K562 (cell line): ENCODE measurements around the gene PACSIN1. TPM values are rescaled to one million over a fixed set of nuclear protein-coding genes. Genes with fewer than 3 reads are reported as not detected.

ENCODE experiments used
- CEBPB ChIP-seq: fragments of 450-650 bp; IDR thresholded peaks from 2 replicates; pipeline ENCODE4 v1.6.1; 2016; ENCODE audit warnings: missing genetic modification characterization, missing compliant biosample characterization
- ETV5 ChIP-seq: sonication (generic); formaldehyde crosslinking; IDR thresholded peaks from 2 replicates; pipeline ENCODE4 v1.4.0; 2020; ENCODE audit warnings: low read depth, mild to moderate bottlenecking, missing genetic modification reagents
- GATAD2A ChIP-seq: fragments of 450-650 bp; IDR thresholded peaks from 2 replicates; pipeline ENCODE4 v1.6.1; 2017
- HDGF ChIP-seq: fragments of 450-650 bp; IDR thresholded peaks from 2 replicates; pipeline ENCODE4 v1.6.1; 2016
- MYC ChIP-seq, 2 experiments: fragments of 250-450 bp in 1 of 2; sonication (Bioruptor Pico) in 1 of 2; IDR thresholded peaks; 2 replicates each; pipeline versions ENCODE4 v1.5.1 to v1.6.1; 2012 to 2021; ENCODE audit warnings: low read depth in 2 of 2, borderline replicate concordance in 1 of 2, improper control_type of control experiment in 1 of 2, low read length in 1 of 2, mild to moderate bottlenecking in 1 of 2, moderate library complexity in 1 of 2
- NBN ChIP-seq: fragments of 450-650 bp; IDR thresholded peaks from 2 replicates; pipeline ENCODE4 v1.6.1; 2016; ENCODE audit warnings: low read depth, mild to moderate bottlenecking
- NFE2 ChIP-seq: IDR thresholded peaks from 2 replicates; pipeline ENCODE4 v1.6.1; 2014; ENCODE audit warnings: antibody characterized with exemption, low read depth
- POLR2H ChIP-seq: IDR thresholded peaks from 2 replicates; pipeline ENCODE4 v1.6.1; 2016; ENCODE audit warnings: missing genetic modification characterization, low read depth, mild to moderate bottlenecking, control low read depth, missing compliant biosample characterization, moderate library complexity
- RBM22 ChIP-seq: fragments of 200-400 bp; formaldehyde crosslinking; IDR thresholded peaks from 2 replicates; pipeline ENCODE4 v1.6.1; 2018; ENCODE audit warnings: low read length, low read depth; ENCODE audit not compliant: poor library complexity, severe bottlenecking
- RFX7 ChIP-seq: fragments of 250-450 bp; sonication (Bioruptor Pico); IDR thresholded peaks from 2 replicates; pipeline ENCODE4 v1.5.1; 2021; ENCODE audit warnings: mild to moderate bottlenecking
- SIX5 ChIP-seq, 2 experiments: IDR thresholded peaks; 2 replicates each; pipeline ENCODE4 v1.6.1; 2011; ENCODE audit warnings: low read length in 2 of 2, borderline replicate concordance in 1 of 2, low read depth in 1 of 2, mild to moderate bottlenecking in 1 of 2, moderate library complexity in 1 of 2; ENCODE audit not compliant: insufficient read depth in 1 of 2
- SMARCA4 ChIP-seq: fragments of 450-650 bp; IDR thresholded peaks from 2 replicates; pipeline ENCODE4 v1.6.1; 2016
- SMARCC2 ChIP-seq: fragments of 450-650 bp; IDR thresholded peaks from 2 replicates; pipeline ENCODE4 v1.6.1; 2017; ENCODE audit warnings: antibody characterized with exemption, moderate library complexity, mild to moderate bottlenecking, low read depth
- ZNF121 ChIP-seq: sonication (generic); formaldehyde crosslinking; conservative IDR thresholded peaks from 2 replicates; pipeline ENCODE4 v1.8.0; 2022; ENCODE audit warnings: missing genetic modification reagents
- ZNF134 ChIP-seq: fragments of 250-450 bp; sonication (Bioruptor Pico); conservative IDR thresholded peaks from 2 replicates; pipeline ENCODE4 v1.4.0; 2020
- ZNF586 ChIP-seq: fragments of 450-650 bp; formaldehyde crosslinking; conservative IDR thresholded peaks from 2 replicates; pipeline ENCODE4 v1.4.0; 2020; ENCODE audit warnings: mild to moderate bottlenecking, moderate library complexity
- ZNF77 ChIP-seq: fragments of 250-450 bp; sonication (Bioruptor Pico); IDR thresholded peaks from 2 replicates; pipeline ENCODE4 v1.5.0; 2020
- ZNF79 ChIP-seq: fragments of 250-450 bp; sonication (Bioruptor Pico); IDR thresholded peaks from 2 replicates; pipeline ENCODE4 v1.4.0; 2020; ENCODE audit warnings: low read depth, mild to moderate bottlenecking, moderate library complexity
- ZSCAN29 ChIP-seq: fragments of 450-650 bp; IDR thresholded peaks from 2 replicates; pipeline ENCODE4 v1.6.1; 2017
- polyA plus RNA-seq, 8 experiments: library from polyadenylated mRNA; depleted of rRNA in 4 of 8; stranded (reverse) in 5 of 8; unstranded in 3 of 8; fragments of >200 nt; fragmentation: Nextera tagmentation in 2 of 8; fragmentation: Illumina TruSeq in 1 of 8; extraction: Ambion mirVana in 2 of 8; extraction: Trizol in 1 of 8; gene quantifications; 2 replicates each; pipeline versions ENCODE4 v1.2.1 to v1.2.3, GENCODE V29; 2011 to 2014; ENCODE audit warnings: inconsistent platforms in 1 of 8, missing spikeins in 1 of 8
- total RNA-seq, 7 experiments: library from RNA; depleted of rRNA in 6 of 7; stranded (reverse); fragments of >200 nt in 6 of 7; fragmentation: Illumina TruSeq in 2 of 7; extraction: Trizol in 2 of 7; gene quantifications; 2 replicates each; pipeline versions ENCODE4 v1.2.1 to v1.2.3, GENCODE V29; 2011 to 2021; ENCODE audit warnings: low replicate concordance in 1 of 7
- TF ChIP-seq, protein P1 (sequence below), 3 experiments: fragments of 200-800 bp in 1 of 3; sonication (Bioruptor generic) in 1 of 3; sonication (generic) in 1 of 3; formaldehyde crosslinking in 1 of 3; IDR thresholded peaks; 2 replicates each; pipeline versions ENCODE4 v1.6.1 to v1.8.0; 2016 to 2022; ENCODE audit warnings: mild to moderate bottlenecking in 2 of 3, missing compliant biosample characterization in 2 of 3, missing genetic modification characterization in 2 of 3, missing genetic modification reagents in 1 of 3
- TF ChIP-seq, protein P2 (sequence below): fragments of 450-650 bp; IDR thresholded peaks from 2 replicates; pipeline ENCODE4 v1.6.1; 2017; ENCODE audit warnings: antibody characterized with exemption, mild to moderate bottlenecking
- TF ChIP-seq, protein P3 (sequence below): sonication (generic); IDR thresholded peaks from 2 replicates; pipeline ENCODE4 v1.6.1; 2016

The PACSIN1 gene
- total and polyA plus RNA-seq, 9 of the 15 experiments (the other 6 are each of a cell fraction or from before 2014, with no cell fraction given): 0.01 to 1.7 (median 0.45) TPM

DNA sequence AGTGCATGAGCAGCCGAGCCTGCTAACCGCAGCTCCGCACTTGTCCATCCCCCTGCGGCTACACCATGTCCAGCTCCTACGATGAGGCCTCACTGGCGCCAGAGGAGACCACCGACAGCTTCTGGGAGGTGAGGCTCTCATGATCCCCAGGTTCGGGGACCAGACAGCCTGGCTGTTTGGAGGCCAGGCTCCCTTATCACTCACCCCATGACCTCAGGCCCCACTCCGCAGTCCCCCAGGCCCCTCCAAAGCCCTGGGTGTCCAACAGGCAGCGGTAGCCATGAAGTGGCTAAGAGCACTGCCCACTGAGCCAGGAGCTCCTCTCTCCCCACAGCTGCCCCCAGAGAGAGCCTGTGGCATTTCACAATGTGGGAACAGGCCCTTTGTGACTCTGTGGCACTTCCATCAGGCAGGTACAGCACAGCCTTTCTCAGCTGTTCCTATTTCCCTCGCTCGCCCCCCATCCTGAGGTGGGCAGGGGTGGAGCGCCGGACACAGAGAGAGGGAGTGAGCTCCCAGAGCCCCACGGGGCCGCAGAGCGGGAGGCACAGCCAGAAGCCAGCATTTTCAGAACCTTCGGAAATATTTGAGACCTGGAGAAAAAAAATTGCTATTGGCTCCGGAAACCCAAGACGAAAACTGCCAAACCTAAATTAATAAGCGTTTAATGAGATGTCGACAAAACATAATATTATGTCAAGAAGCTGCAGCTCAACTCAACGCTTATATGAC, 60.5 kb downstream of the PACSIN1 start (continued):
- TF ChIP-seq, protein P1, sequence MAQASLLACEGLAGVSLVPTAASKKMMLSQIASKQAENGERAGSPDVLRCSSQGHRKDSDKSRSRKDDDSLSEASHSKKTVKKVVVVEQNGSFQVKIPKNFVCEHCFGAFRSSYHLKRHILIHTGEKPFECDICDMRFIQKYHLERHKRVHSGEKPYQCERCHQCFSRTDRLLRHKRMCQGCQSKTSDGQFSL (CRISPR knock-in tag; IDR thresholded peaks at IDR 0.05): no peak
- TF ChIP-seq, protein P1 (tag; IDR thresholded peaks at IDR 0.05): peak in 1 of 2 experiments; percentile 66; a peak in 1 of 4 replicates
- no peak for TF ChIP-seq SIX5 (IDR thresholded peaks at IDR 0.05; ENCODE audit: borderline replicate concordance in 1 of 2, insufficient read depth in 1 of 2, low read depth in 1 of 2, low read length in 2 of 2)
- no peak for TF ChIP-seq ZNF134
- no peak for TF ChIP-seq HDGF
- no peak for TF ChIP-seq ZNF586 (CRISPR knock-in tag)
- no peak for TF ChIP-seq NBN
- TF ChIP-seq, protein P2, sequence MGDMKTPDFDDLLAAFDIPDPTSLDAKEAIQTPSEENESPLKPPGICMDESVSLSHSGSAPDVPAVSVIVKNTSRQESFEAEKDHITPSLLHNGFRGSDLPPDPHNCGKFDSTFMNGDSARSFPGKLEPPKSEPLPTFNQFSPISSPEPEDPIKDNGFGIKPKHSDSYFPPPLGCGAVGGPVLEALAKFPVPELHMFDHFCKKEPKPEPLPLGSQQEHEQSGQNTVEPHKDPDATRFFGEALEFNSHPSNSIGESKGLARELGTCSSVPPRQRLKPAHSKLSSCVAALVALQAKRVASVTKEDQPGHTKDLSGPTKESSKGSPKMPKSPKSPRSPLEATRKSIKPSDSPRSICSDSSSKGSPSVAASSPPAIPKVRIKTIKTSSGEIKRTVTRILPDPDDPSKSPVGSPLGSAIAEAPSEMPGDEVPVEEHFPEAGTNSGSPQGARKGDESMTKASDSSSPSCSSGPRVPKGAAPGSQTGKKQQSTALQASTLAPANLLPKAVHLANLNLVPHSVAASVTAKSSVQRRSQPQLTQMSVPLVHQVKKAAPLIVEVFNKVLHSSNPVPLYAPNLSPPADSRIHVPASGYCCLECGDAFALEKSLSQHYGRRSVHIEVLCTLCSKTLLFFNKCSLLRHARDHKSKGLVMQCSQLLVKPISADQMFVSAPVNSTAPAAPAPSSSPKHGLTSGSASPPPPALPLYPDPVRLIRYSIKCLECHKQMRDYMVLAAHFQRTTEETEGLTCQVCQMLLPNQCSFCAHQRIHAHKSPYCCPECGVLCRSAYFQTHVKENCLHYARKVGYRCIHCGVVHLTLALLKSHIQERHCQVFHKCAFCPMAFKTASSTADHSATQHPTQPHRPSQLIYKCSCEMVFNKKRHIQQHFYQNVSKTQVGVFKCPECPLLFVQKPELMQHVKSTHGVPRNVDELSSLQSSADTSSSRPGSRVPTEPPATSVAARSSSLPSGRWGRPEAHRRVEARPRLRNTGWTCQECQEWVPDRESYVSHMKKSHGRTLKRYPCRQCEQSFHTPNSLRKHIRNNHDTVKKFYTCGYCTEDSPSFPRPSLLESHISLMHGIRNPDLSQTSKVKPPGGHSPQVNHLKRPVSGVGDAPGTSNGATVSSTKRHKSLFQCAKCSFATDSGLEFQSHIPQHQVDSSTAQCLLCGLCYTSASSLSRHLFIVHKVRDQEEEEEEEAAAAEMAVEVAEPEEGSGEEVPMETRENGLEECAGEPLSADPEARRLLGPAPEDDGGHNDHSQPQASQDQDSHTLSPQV: peak; percentile 80
- TF ChIP-seq ZNF79: no peak
- no peak for TF ChIP-seq RBM22
- no peak for TF ChIP-seq RFX7 (CRISPR knock-in tag)
- no peak for TF ChIP-seq POLR2H (tag)
- peak; percentile 31; the same call in 1 of the 2 replicates for TF ChIP-seq CEBPB (tag)
- TF ChIP-seq ETV5 (CRISPR knock-in tag): no peak
- TF ChIP-seq NFE2: no peak
- no peak for TF ChIP-seq GATAD2A
- TF ChIP-seq MYC (IDR thresholded peaks at IDR 0.05; ENCODE audit: low read depth, low read length): no peak
- no peak for TF ChIP-seq MYC (CRISPR knock-in tag; IDR thresholded peaks at IDR 0.05; ENCODE audit: borderline replicate concordance, low read depth)
- TF ChIP-seq ZNF77 (CRISPR knock-in tag): no peak
- TF ChIP-seq SMARCC2: no peak
- no peak for TF ChIP-seq ZSCAN29
- no peak for TF ChIP-seq SMARCA4
- no peak for TF ChIP-seq ZNF121 (CRISPR knock-in tag)
- TF ChIP-seq, protein P3, sequence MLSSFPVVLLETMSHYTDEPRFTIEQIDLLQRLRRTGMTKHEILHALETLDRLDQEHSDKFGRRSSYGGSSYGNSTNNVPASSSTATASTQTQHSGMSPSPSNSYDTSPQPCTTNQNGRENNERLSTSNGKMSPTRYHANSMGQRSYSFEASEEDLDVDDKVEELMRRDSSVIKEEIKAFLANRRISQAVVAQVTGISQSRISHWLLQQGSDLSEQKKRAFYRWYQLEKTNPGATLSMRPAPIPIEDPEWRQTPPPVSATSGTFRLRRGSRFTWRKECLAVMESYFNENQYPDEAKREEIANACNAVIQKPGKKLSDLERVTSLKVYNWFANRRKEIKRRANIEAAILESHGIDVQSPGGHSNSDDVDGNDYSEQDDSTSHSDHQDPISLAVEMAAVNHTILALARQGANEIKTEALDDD: no peak
